HEK293T (cell line): ENCODE data around the gene FOXQ1.

ENCODE experiments used
- ELF4 ChIP-seq: fragments of 450-650 bp; IDR thresholded peaks from 2 replicates; pipeline ENCODE4 v1.6.1; 2017; ENCODE audit warnings: antibody characterized with exemption
- FOXA1 ChIP-seq: fragments of 450-650 bp; IDR thresholded peaks from 2 replicates; pipeline ENCODE4 v1.6.1; 2016; ENCODE audit warnings: mild to moderate bottlenecking
- PKNOX1 ChIP-seq: fragments of 450-650 bp; IDR thresholded peaks from 2 replicates; pipeline ENCODE4 v1.6.1; 2016
- SUZ12 ChIP-seq: fragments of 450-650 bp; IDR thresholded peaks from 2 replicates; pipeline ENCODE4 v1.6.1; 2016; ENCODE audit warnings: mild to moderate bottlenecking
- TARDBP ChIP-seq: fragments of 450-650 bp; IDR thresholded peaks from 2 replicates; pipeline ENCODE4 v1.6.1; 2016

- no peak for TF ChIP-seq FOXA1
- TF ChIP-seq SUZ12 = no peak
- no peak for TF ChIP-seq TARDBP
- no peak for TF ChIP-seq ELF4
- no peak for TF ChIP-seq PKNOX1
Measured at GRCh38 chr6:1306133-1306532, 5.8 kb upstream of the FOXQ1 start.
